Amniotic stem cell (primary cell): ENCODE measurements around the gene DYNLRB2.

Source experiments
- DNase-seq: peaks from one replicate; lab custom pipeline; 2025; lab: John Stamatoyannopoulos, UW

The DYNLRB2 gene

GRCh38 chr16:80599466-80599865, 58.7 kb downstream of the DYNLRB2 start:
- DNase-seq, result no peak
